Superior temporal gyrus (tissue), 1 donor: ENCODE results near the gene DEFB131B.
"Not testable (repeated sequence)": the region's sequence is repeated elsewhere in the genome, so short reads cannot be mapped to it uniquely, and the experiment has no call there.

ENCODE experiments used
- DNase-seq: peaks from one replicate; pipeline ENCODE4 v3.0.0-alpha.2; 2016; ENCODE audit errors: extremely low spot score

Gene DEFB131B

GRCh38 chr11:71878059-71878458, at the start of gene DEFB131B:
TSS of gene DEFB131B (plus strand) at chr11:71878453. CDS start at chr11:71878453, 0 bp downstream.
- DNase-seq: not testable (repeated sequence)

DNA sequence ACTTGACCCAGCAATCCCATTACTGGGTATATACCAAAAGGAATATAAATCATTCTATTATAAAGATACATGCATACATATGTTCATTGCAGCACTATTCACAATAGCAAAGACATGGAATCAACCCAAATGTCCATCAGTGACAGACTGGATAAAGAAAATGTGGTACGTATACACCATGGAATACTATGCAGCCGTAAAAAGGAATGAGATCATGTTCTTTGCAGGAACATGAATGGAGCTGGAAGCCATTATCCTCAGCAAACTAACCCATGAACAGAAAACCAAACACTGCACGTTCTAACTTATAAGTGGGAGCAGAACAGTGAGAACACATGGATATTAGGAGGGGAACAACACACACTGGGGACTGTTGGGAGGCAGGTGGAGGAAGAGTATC, 49.0 kb upstream of the DEFB131B start:
- not testable (repeated sequence) for DNase-seq

GRCh38 chr11:71829686-71830085, 48.6 kb upstream of the DEFB131B start:
- not testable (repeated sequence) for DNase-seq

DNA sequence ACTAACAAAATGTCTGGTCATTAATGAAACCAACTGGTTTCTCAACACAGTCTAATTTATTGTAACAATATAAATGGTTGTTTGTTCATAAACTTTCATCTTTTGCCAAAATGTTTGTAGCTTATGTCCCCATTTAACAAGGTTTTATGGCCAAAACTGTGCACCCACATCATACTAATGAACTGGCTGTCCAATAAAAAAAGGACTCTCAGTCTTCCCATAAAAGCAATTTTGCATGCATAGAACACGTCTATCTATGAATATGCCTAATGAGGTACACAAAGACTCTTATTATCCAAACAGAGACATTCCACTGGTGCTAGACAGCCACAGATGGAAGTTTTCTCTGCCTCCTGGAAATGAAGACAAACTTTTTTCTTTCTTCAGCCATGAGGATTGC, 45.4 kb upstream of the DEFB131B start, which contains the start of gene DEFB108B:
Gene DEFB108B (plus strand): TSS at position 390 of the 400 bp plus-strand sequence. CDS start 0 bp downstream, at position 390.
- DNase-seq: not testable (repeated sequence)

DNA sequence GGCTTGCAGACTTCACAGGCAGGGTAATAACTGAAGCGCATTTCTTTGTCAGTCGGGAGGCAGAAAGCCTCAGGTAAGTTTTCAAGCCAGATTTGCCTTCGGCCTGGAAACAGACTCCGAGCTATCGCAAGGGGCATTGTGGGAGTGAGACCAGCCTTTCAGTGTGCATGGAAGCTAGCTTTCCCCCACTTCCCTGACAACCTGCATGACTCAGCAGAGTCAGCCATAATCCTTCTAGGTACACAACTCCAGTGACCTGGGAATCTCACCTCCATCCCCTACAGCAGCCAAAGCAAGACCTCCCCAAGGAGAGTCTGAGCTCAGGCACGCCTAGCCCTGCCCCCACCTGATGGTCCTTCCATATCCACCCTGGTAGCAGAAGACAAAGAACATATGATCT, 35.5 kb upstream of the DEFB131B start:
- not testable (repeated sequence) for DNase-seq

DNA sequence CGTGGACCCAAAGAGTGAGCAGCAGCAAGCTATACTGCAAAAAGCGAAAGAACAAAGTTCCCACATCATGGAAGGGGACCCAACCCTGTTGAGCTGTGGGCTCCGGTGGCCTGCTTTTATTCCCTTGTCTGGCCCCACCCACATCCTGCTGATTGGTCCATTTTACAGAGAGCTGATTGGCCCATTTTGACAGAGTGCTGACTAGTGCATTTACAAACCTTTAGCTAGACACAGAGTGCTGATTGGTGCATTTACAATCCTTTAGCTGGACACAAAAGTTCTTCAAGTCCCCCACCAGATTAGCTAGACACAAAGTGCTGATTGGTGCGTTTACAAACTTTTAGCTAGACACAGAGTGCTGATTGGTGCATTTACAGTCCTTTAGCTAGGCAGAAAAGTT, 34.9 kb upstream of the DEFB131B start:
- DNase-seq: not testable (repeated sequence)

DNA sequence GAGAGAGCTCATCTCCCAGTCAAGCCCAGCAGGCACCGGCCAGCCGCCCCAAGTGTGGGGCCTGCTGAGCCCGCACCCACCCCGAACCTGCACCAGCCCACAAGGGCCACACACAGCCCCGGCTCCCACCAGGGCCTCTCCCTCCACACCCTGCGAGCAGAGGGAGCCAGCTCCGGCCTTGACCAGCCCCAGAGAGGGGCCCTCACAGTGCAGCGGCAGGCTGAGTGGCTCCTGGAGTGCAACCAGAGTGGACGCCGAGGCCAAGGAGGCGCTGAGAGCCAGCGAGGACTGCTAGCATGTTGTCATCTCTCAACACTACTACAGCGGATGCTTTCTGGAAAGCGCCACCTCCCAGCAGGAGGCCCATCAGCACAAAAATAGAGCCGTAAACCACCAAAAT, 34.4 kb upstream of the DEFB131B start:
- DNase-seq: no peak

DNA sequence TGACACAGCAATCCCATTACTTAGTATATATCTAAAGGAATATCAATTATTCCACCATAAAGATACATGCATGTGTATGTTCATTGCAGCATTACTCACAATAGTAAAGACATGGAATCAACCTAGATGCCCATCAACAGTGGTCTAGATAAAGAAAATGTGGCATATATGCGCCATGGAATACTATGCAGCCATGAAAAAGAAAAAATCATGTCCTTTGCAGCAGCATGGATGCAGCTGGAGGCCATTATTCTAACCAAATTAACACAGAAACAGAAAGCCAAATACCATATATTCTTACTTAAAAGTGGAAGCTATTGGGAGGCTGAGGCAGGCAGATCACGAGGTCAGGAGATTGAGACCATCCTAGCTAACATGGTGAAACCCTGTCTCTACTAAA, 24.4 kb upstream of the DEFB131B start:
- DNase-seq: not testable (repeated sequence)

GRCh38 chr11:71855880-71856279, 22.4 kb upstream of the DEFB131B start:
- not testable (repeated sequence) for DNase-seq

GRCh38 chr11:71860835-71861234, 17.4 kb upstream of the DEFB131B start:
- not testable (repeated sequence) for DNase-seq

DNA sequence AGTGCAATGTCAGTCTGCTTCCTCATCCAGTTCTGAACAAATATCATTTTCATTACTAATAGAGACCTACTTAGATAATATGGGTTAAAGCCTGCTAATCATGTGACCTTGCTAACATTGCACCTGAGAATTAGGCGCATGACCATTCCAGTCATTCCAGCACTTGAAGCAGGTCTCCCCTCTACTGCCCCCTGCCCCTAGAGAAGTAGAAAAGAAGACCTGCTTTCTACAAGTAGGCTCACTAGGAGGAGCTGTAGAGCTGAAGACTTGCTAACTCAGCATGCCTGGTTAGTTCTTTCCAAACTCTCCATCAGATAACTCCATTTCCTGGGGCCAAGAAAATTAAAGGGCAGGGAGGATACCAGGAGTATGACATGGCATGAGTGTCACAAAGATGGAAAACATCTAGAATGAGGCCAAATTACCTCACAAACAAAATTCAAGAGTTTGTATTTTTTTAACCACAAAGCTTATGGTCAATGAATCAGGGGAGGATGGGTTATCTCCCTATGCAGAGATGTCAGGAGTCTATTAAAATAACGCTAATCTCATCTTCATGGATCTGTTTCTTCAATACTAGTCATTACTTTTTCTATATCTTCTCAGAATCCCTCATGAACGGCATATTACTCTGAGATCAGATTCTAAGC, 14.2 kb upstream of the DEFB131B start:
- DNase-seq: peak; percentile 13

DNA sequence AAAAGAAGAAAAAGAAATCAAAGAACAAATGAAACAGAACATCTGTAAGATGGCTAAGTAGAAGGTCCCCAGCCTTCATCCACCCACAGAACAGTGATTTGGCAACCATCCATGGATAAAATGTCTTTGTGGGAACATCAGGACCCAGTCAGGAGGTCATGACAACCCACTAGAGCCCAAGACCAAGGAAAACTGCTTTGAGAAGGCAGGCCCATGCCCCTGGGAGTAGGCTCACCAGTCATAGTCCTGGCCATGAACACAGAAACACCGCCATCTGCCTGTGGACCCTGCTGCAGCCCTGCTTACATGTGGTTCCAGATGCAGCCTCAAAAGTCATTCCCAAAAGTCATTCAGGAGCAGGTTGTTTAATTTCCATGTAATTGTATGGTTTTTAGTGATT, 11.0 kb upstream of the DEFB131B start:
- not testable (repeated sequence) for DNase-seq

- not testable (repeated sequence) for DNase-seq
These were observed 8.3 kb upstream of the DEFB131B start for GRCh38 chr11:71869931-71870330.

DNA sequence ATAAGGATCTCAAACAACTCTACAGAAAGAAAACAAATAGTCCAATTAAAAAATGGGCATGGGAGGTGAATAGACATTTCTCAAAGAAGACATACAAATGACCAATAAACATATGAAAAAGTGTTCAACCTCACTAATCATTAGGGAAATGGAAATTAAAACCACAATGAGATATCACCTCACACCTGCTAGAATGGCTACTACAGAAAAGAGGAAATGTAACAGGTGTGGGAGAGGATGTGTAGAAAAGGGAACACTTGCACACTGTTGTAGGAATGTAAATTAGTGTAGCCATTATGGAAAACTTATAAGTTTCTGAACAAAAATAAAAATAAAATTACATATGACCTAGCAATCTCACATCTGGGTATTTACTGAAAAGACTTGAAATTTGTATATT, 7.6 kb upstream of the DEFB131B start:
- not testable (repeated sequence) for DNase-seq

- not testable (repeated sequence) for DNase-seq
These were observed 2.0 kb upstream of the DEFB131B start for GRCh38 chr11:71876262-71876661.

- not testable (repeated sequence) for DNase-seq
These were observed 7.6 kb downstream of the DEFB131B start for GRCh38 chr11:71885806-71886205.

GRCh38 chr11:71888335-71889010, 10.2 kb downstream of the DEFB131B start:
- DNase-seq: not testable (repeated sequence)

GRCh38 chr11:71889181-71889872, 11.1 kb downstream of the DEFB131B start:
- DNase-seq: not testable (repeated sequence)

DNA sequence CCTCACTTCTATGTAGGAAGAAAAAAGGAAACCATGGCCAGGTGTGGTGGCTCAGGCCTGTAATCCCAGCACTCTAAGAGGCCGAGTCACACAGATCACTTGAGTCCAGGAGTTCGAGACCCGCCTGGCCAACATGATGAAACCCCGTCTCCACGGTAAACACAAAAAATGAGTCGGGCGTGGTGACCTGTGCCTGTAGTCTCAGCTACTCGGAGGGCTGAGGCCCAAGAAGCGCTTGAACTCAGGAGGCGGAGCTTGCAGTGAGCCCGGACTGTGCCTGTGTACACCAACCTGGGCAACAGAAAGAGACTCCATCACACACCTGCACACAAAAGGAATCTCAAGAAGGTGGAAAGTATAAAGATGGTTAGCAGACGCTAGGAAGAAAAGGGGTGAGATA, 17.7 kb downstream of the DEFB131B start:
- DNase-seq: no peak

DNA sequence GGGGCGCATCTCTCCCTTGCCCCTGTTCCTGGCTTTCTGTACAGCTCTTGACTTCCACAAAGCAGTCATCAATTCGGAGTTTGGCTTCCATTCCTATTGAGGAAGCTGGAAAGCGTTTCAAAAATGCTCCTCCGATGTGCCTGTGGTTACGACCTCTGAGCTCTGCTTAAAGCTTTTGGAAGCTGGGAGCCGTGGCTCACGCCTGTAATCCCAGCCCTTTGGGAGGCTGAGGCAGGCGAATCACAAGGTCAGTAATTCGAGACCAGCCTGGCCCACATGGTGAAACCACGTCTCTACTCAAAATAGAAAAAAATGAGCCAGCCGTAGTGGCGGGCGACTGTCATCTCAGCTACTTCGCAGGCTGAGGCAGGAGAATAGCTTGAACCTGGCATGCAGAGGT, 22.9 kb downstream of the DEFB131B start:
- not testable (repeated sequence) for DNase-seq

DNA sequence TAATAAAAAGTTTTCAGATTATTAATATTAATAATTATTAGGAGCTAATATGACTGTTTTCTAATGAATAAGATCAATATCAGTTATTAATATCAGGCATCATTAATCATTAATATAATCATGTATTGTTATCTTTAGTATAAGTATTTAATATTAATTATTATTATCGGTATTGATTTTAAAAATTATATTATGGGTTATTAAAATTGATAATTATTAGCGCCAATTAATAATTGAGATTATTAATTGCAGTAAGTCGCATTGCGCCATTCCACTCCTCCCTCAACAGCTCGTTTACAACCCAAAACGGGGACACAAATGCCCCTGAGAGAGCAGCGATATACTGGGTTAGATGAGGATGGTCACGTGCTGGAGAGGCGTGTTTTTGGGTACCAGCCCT, 30.0 kb downstream of the DEFB131B start:
- no peak for DNase-seq

DNA sequence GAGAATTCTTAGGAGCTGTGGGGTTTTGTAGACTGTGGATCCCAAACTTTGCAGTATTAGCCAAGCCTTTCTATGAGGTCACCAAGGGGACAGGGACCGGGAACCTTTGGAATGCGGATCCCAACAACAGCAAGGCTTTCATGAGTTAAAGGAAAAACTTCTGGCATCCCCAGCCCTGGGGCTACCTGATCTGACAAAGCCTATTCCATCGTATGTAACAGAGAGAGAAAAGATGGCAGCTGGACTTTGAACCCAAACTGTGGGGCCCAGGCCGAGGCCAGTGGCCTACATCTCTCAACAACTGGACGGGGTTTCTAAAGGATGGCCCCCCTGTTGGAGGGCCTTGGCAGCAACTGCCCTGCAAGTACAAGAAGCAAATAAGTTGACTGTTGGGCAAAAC, 32.5 kb downstream of the DEFB131B start:
- DNase-seq: not testable (repeated sequence)
